ENCODE results near the gene UCN. TPM values are rescaled to one million over a fixed set of nuclear protein-coding genes. Genes with fewer than 3 reads are reported as not detected.
"Not testable (repeated sequence)": the region's sequence is repeated elsewhere in the genome, so short reads cannot be mapped to it uniquely, and the experiment has no call there.

UCN gene
- total RNA-seq, 6 experiments from 2014 or later: 0.88 to 4.3 (median 1.6) TPM

DNA sequence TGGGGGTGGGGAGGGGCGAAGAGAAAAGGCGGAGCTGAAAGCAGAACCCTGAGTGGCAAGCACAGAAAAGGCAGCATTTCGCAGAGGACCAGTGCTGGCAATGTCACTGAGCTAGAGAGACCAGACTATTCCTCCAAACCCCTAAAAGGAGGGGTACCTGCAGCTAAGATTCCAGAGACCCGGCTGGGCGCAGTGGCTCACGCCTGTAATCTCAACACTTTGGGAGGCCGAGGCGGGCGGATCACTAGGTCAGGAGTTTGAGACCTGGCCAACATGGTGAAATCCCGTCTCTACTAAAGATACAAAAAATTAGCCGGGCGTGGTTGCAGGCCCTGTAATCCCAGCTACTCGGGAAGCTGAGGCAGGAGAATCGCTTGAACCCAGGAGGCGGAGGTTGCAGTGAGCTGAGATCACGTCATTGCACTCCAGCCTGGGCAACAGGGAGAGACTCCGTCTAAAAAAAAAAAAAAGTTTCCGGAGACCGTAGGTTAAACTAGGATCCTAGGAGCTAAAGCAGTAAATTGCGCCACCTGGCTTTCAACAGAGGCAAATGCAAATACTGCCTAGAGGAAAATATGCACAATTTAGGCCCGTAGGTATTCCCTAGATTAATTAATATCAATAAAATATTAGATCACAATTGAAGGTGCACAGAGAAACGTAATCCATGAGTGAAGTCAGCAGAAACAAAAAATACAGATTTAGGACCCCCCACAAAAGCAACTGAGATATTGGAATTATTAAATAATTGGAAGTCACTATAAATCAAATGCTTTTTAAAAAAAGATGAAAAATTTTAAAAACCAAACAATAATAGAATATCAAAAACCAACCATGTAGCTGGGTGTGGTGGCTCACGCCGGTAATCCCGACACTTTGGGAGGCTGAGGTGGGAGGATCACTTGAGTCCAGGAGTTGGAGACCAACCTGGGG lies 4.9 kb downstream of the UCN start:
- Histone ChIP-seq H3K27ac (peak overlapping the region; percentile 33 to 55 (median 45)), H3K9me3 (no peaks in the 10 kb centered on the region), H3K36me3 (no peaks in the 10 kb centered on the region), H3K4me1 (peaks cover 0 to 20% (median 2%) of the 10 kb centered on the region in 4 donors), H3K4me3 (peak overlapping the region; percentile 26 to 51 (median 35)), H3K27me3 (no peaks in the 10 kb centered on the region)
- intact Hi-C loops (cut with DNase I): loop anchor here in 1 of 2 donors (10.0 kb wide), 1 partner anchor 49 kb away; no protein-coding TSS in a partner anchor
- DNase-seq (peak in 2 of 3 donors; percentile 36 to 59), ATAC-seq (peak; percentile 85 to 94 (median 86))
- WGBS (ENCODE audit: insufficient coverage, low coverage, low lambda C conversion rate, missing lambda C conversion rate): 13% methylated on average over 20 of the region's 25 CpGs
- TF ChIP-seq CTCF (IDR thresholded peaks at IDR 0.05): peak; percentile 84 to 92 (median 88)
- TF ChIP-seq POLR2A (IDR thresholded peaks at IDR 0.05): no peak

GRCh38 chr2:27300606-27301005 lies 7.6 kb downstream of the UCN start:
- not testable (repeated sequence) for DNase-seq, H3K9me3 ChIP-seq, H3K27ac ChIP-seq, H3K36me3 ChIP-seq, H3K4me1 ChIP-seq, ATAC-seq, H3K27me3 ChIP-seq, H3K4me3 ChIP-seq
- WGBS (ENCODE audit: insufficient coverage, low coverage, low lambda C conversion rate, missing lambda C conversion rate): 72% methylated on average over 4 of the region's 4 CpGs
- intact Hi-C loops (cut with DNase I): loop anchor here in 1 of 2 donors (10.0 kb wide), 1 partner anchor 46 kb away; no protein-coding TSS in a partner anchor

DNA sequence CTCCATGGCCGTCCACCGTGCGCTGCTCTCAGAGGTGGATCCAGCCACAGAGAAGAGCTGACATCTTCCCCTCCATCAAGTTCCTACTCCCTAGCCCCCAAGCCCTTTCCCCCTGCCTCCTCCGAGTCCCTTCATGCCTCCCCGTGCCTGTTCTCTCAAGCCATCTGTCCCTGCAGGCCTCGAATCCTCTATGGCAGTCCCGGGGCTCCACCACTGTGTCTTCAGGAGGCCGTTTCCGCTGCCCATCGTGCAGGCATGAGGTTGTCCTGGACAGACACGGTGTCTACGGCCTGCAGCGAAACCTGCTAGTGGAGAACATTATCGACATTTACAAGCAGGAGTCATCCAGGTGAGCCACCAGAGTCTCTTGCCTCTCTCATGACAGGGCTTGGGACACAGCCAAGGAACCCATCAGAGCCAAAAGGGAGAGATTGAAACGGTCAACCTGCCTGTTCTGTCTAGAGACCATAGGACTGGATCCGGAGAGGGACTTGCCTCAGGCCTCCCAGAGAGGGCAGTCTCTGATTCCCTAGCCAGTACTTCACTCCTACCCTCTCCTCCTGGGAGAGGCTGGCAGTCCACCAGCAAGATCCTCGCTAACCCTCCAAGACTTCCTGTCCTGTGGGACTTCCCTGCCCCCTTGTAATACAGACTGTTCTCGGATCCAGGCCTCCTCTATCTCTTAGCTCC lies 9.7 kb downstream of the UCN start:
- Histone ChIP-seq H3K27ac (no peak overlapping the region), H3K9me3 (no peaks in the 10 kb centered on the region), H3K36me3 (no peaks in the 10 kb centered on the region), H3K27me3 (no peaks in the 10 kb centered on the region), H3K4me1 (peaks cover 0 to 4% (median 2%) of the 10 kb centered on the region in 4 donors), H3K4me3 (no peak overlapping the region)
- TF ChIP-seq CTCF (IDR thresholded peaks at IDR 0.05) (no peak), POLR2A (IDR thresholded peaks at IDR 0.05) (no peak)
- intact Hi-C loops (cut with DNase I): loop anchor here in 1 of 2 donors (10.0 kb wide), 1 partner anchor 204 kb away; no protein-coding TSS in a partner anchor
- ATAC-seq (no peak), DNase-seq (no peak)
- WGBS (ENCODE audit: insufficient coverage, low coverage, low lambda C conversion rate, missing lambda C conversion rate): 88% methylated on average over 10 of the region's 18 CpGs

DNA sequence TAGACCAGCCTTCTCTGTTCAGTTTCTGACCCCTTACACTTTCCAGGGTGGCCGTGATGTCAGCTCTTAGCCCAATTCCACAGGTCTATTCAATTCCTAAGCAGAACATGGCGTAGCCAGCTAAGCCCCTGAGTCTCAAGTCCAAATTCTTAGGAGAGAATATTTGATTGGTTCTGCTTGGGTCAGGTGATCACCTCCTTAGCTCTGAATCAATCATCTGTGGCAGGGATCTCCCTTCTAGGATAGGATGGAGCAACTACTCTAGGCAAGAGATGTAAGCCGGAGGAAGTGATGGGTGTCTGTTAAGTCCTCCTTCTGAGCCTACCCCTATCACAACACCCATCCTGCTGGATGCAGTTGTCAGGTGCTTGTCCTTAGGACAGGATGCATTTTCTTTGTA lies 11.1 kb downstream of the UCN start:
- Histone ChIP-seq H3K36me3 (no peaks in the 10 kb centered on the region), H3K4me3 (no peak overlapping the region), H3K27ac (no peak overlapping the region), H3K27me3 (no peaks in the 10 kb centered on the region), H3K4me1 (peaks cover 0 to 14% (median 6%) of the 10 kb centered on the region in 4 donors), H3K9me3 (no peaks in the 10 kb centered on the region)
- ATAC-seq (no peak), DNase-seq (no peak)
- intact Hi-C loops (cut with DNase I): loop anchor here in 1 of 2 donors (10.0 kb wide), 1 partner anchor 202 kb away; no protein-coding TSS in a partner anchor
- WGBS (ENCODE audit: insufficient coverage, low coverage, low lambda C conversion rate, missing lambda C conversion rate): no CpG with 5 or more reads among the region's 3 CpGs
- TF ChIP-seq CTCF (IDR thresholded peaks at IDR 0.05) (no peak), POLR2A (IDR thresholded peaks at IDR 0.05) (no peak)

All from right lobe of liver (tissue), 6 donors.